ENCODE results near the gene CPD. TPM values are rescaled to one million over a fixed set of nuclear protein-coding genes. Genes with fewer than 3 reads are reported as not detected.
"Not testable (repeated sequence)": the region's sequence is repeated elsewhere in the genome, so short reads cannot be mapped to it uniquely, and the experiment has no call there.

The CPD gene
- total and polyA plus RNA-seq, 2 of the 13 experiments (the other 11 are each of a cell fraction or from before 2014, with no cell fraction given): 46.1 to 72.3 TPM

DNA sequence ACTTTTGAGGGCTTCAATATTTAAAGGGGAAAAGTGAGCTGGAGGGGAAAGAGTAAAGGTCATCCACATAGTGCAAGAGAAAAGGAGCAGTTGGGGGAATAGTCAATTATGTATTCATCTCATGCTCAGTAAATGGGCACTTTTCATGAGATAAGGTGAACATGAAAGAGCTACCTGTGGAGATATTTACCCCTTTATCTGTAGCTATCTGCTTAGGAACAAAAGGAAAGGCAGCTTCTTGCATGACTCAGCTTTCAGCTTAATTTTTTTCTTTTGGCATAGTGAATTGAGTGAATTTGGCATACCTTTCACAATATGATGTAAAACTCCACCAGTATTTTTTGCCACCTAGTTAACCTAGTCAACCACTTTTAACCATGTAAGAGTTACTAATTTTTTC lies 26.4 kb downstream of the CPD start (continued):
- TF ChIP-seq, protein P1, sequence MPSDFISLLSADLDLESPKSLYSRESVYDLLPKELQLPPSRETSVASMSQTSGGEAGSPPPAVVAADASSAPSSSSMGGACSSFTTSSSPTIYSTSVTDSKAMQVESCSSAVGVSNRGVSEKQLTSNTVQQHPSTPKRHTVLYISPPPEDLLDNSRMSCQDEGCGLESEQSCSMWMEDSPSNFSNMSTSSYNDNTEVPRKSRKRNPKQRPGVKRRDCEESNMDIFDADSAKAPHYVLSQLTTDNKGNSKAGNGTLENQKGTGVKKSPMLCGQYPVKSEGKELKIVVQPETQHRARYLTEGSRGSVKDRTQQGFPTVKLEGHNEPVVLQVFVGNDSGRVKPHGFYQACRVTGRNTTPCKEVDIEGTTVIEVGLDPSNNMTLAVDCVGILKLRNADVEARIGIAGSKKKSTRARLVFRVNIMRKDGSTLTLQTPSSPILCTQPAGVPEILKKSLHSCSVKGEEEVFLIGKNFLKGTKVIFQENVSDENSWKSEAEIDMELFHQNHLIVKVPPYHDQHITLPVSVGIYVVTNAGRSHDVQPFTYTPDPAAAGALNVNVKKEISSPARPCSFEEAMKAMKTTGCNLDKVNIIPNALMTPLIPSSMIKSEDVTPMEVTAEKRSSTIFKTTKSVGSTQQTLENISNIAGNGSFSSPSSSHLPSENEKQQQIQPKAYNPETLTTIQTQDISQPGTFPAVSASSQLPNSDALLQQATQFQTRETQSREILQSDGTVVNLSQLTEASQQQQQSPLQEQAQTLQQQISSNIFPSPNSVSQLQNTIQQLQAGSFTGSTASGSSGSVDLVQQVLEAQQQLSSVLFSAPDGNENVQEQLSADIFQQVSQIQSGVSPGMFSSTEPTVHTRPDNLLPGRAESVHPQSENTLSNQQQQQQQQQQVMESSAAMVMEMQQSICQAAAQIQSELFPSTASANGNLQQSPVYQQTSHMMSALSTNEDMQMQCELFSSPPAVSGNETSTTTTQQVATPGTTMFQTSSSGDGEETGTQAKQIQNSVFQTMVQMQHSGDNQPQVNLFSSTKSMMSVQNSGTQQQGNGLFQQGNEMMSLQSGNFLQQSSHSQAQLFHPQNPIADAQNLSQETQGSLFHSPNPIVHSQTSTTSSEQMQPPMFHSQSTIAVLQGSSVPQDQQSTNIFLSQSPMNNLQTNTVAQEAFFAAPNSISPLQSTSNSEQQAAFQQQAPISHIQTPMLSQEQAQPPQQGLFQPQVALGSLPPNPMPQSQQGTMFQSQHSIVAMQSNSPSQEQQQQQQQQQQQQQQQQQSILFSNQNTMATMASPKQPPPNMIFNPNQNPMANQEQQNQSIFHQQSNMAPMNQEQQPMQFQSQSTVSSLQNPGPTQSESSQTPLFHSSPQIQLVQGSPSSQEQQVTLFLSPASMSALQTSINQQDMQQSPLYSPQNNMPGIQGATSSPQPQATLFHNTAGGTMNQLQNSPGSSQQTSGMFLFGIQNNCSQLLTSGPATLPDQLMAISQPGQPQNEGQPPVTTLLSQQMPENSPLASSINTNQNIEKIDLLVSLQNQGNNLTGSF (CRISPR knock-in tag; IDR thresholded peaks at IDR 0.05): no peak
- peak; percentile 75; the same call in 1 of the 2 replicates for TF ChIP-seq ISL2 (CRISPR knock-in tag; IDR thresholded peaks at IDR 0.05)
- TF ChIP-seq ZNF3 (CRISPR knock-in tag; IDR thresholded peaks at IDR 0.05): no peak
- TF ChIP-seq, protein P2, sequence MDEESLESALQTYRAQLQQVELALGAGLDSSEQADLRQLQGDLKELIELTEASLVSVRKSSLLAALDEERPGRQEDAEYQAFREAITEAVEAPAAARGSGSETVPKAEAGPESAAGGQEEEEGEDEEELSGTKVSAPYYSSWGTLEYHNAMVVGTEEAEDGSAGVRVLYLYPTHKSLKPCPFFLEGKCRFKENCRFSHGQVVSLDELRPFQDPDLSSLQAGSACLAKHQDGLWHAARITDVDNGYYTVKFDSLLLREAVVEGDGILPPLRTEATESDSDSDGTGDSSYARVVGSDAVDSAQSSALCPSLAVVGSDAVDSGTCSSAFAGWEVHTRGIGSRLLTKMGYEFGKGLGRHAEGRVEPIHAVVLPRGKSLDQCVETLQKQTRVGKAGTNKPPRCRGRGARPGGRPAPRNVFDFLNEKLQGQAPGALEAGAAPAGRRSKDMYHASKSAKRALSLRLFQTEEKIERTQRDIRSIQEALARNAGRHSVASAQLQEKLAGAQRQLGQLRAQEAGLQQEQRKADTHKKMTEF (CRISPR knock-in tag; IDR thresholded peaks at IDR 0.05): 0 out of 2 replicates have a peak, but pooled peaks have one; percentile 23
- TF ChIP-seq HNF4A (CRISPR knock-in tag; IDR thresholded peaks at IDR 0.05): peak; percentile 51
- TF ChIP-seq GATA4 (IDR thresholded peaks at IDR 0.05; ENCODE audit: borderline replicate concordance, low read depth): 0 out of 2 replicates have a peak, but pooled peaks have one; percentile 43
- no peak for TF ChIP-seq NCOA1 (CRISPR knock-in tag; IDR thresholded peaks at IDR 0.05)

DNA sequence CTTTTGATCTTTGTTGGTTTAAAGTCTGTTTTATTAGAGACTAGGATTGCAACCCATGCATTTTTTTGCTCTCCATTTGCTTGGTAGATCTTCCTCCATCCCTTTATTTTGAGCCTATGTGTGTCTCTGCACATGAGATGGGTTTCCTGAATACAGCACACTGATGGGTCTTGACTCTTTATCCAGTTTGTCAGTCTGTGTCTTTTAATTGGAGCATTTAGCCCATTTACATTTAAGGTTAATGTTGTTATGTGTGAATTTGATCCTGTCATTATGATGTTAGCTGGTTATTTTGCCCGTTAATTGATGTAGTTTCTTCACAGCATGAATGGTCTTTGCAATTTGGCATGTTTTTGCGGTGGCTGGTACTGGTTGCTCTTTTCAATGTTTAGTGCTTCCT lies 31.9 kb downstream of the CPD start:
- H3K27ac ChIP-seq (ENCODE audit: extremely low read length, insufficient read depth, low read length); in situ Hi-C loops (cut with HindIII; ENCODE audit: extremely low pct_ligation_motif_present, low pct_unique_long_range_greater_than_20kb); DNase-seq (ENCODE audit: low spot score); H3K9ac ChIP-seq (ENCODE audit: insufficient read depth, low read depth, low read length); FAIRE-seq; H3K36me3 ChIP-seq (replicated peaks in 1 of 2; ENCODE audit: control insufficient read depth in 1 of 2, insufficient read depth in 2 of 2, low read length in 2 of 2); intact Hi-C loops (cut with micrococcal nuclease; ENCODE audit: unreplicated experiment); BruUV-seq (replicated peaks); H3K4me2 ChIP-seq (ENCODE audit: low read depth, low read length); H3K4me3 ChIP-seq (replicated peaks in 1 of 3; ENCODE audit: insufficient read depth in 1 of 3, low read depth in 2 of 3, low read length in 3 of 3); CTCF ChIA-PET (ENCODE audit: low intra/inter-chr PET ratio, low total read pairs); H2AFZ ChIP-seq (ENCODE audit: low read length); H3K27me3 ChIP-seq (ENCODE audit: control insufficient read depth in 1 of 2, insufficient read depth in 2 of 2, low read length in 2 of 2); POLR2A ChIA-PET; ATAC-seq; H4K20me1 ChIP-seq (ENCODE audit: insufficient read depth, low read length); H3K9me3 ChIP-seq (ENCODE audit: low read length): not testable (repeated sequence)
- WGBS (ENCODE audit: low lambda C conversion rate): 100% methylated on average over 2 of the region's 2 CpGs
- peaks cover 42% of the 10 kb centered on the region for H3K79me2 ChIP-seq (ENCODE audit: insufficient read depth, low read length)
- H3K4me1 ChIP-seq (ENCODE audit: insufficient read depth, low read length): peaks cover 25% of the 10 kb centered on the region
